ENCODE data around the gene C1RL.

C1RL gene

GRCh38 chr12:7129872-7130691, 21.1 kb upstream of the C1RL start, which contains the start of gene CLSTN3:
Gene CLSTN3, plus strand, starts transcription at chr12:7130371. Its CDS starts 278 bp downstream, at chr12:7130649.
- Histone ChIP-seq H3K79me2 (ENCODE audit: insufficient read depth, low read length) (no peaks in the 10 kb centered on the region), H3K36me3 (ENCODE audit: low read length) (no peaks in the 10 kb centered on the region), H3K4me3 (ENCODE audit: insufficient read depth, low read length, poor library complexity, severe bottlenecking) (peak within 1 kb of the TSS; percentile 61), H3K9ac (ENCODE audit: low read length) (peak within 1 kb of the TSS; percentile 61), H4K20me1 (ENCODE audit: low read depth, low read length) (no peaks in the 10 kb centered on the region), H3K27me3 (ENCODE audit: low read length) (no peaks in the 10 kb centered on the region), H3K4me2 (ENCODE audit: low read depth, low read length, poor library complexity, severe bottlenecking) (peak within 1 kb of the TSS; percentile 79), H3K9me3 (ENCODE audit: insufficient read depth, low read length) (no peaks in the 10 kb centered on the region), H3K9me2 (replicated peaks; ENCODE audit: insufficient read depth, low read length) (no peaks in the 10 kb centered on the region), H3F3A (ENCODE audit: insufficient read depth) (no peaks in the 10 kb centered on the region), H2AFZ (ENCODE audit: low read depth, low read length, severe bottlenecking) (peak within 1 kb of the TSS; percentile 92), H3K27ac (ENCODE audit: low read depth, low read length) (no peak within 1 kb of the TSS)
- TF ChIP-seq CTCF (IDR thresholded peaks at IDR 0.05; ENCODE audit: insufficient read depth, low read length, poor library complexity, severe bottlenecking) (no peak), EZH2phosphoT487 (conservative IDR thresholded peaks at IDR 0.05; ENCODE audit: low read length) (no peak)

- H3F3A ChIP-seq (ENCODE audit: insufficient read depth): no peaks in the 10 kb centered on the region
- H3K27me3 ChIP-seq (ENCODE audit: low read length): no peaks in the 10 kb centered on the region
- no peaks in the 10 kb centered on the region for H3K79me2 ChIP-seq (ENCODE audit: insufficient read depth, low read length)
- no peaks in the 10 kb centered on the region for H4K20me1 ChIP-seq (ENCODE audit: low read depth, low read length)
- no peaks in the 10 kb centered on the region for H3K36me3 ChIP-seq (ENCODE audit: low read length)
- H3K4me3 ChIP-seq (ENCODE audit: insufficient read depth, low read length, poor library complexity, severe bottlenecking): peak overlapping the region; percentile 61
- H3K4me2 ChIP-seq (ENCODE audit: low read depth, low read length, poor library complexity, severe bottlenecking): peak overlapping the region; percentile 79
- no peaks in the 10 kb centered on the region for H3K9me2 ChIP-seq (replicated peaks; ENCODE audit: insufficient read depth, low read length)
- TF ChIP-seq EZH2phosphoT487 (conservative IDR thresholded peaks at IDR 0.05; ENCODE audit: low read length) (no peak), CTCF (IDR thresholded peaks at IDR 0.05; ENCODE audit: insufficient read depth, low read length, poor library complexity, severe bottlenecking) (no peak)
- H3K9ac ChIP-seq (ENCODE audit: low read length): peak overlapping the region; percentile 61
- no peak overlapping the region for H3K27ac ChIP-seq (ENCODE audit: low read depth, low read length)
- H2AFZ ChIP-seq (ENCODE audit: low read depth, low read length, severe bottlenecking): peak overlapping the region; percentile 92
- H3K9me3 ChIP-seq (ENCODE audit: insufficient read depth, low read length): no peaks in the 10 kb centered on the region
Measured at GRCh38 chr12:7129287-7129871, 20.4 kb upstream of the C1RL start.

- Histone ChIP-seq H3K27me3 (ENCODE audit: low read length) (no peaks in the 10 kb centered on the region), H2AFZ (ENCODE audit: low read depth, low read length, severe bottlenecking) (peak within 1 kb of the TSS; percentile 92), H3K9me2 (replicated peaks; ENCODE audit: insufficient read depth, low read length) (no peaks in the 10 kb centered on the region), H3K27ac (ENCODE audit: low read depth, low read length) (no peak within 1 kb of the TSS), H3K9ac (ENCODE audit: low read length) (peak within 1 kb of the TSS; percentile 61), H4K20me1 (ENCODE audit: low read depth, low read length) (no peaks in the 10 kb centered on the region), H3K4me2 (ENCODE audit: low read depth, low read length, poor library complexity, severe bottlenecking) (peak within 1 kb of the TSS; percentile 79), H3K4me3 (ENCODE audit: insufficient read depth, low read length, poor library complexity, severe bottlenecking) (peak within 1 kb of the TSS; percentile 61), H3K36me3 (ENCODE audit: low read length) (no peaks in the 10 kb centered on the region), H3K79me2 (ENCODE audit: insufficient read depth, low read length) (no peaks in the 10 kb centered on the region), H3F3A (ENCODE audit: insufficient read depth) (no peaks in the 10 kb centered on the region), H3K9me3 (ENCODE audit: insufficient read depth, low read length) (no peaks in the 10 kb centered on the region)
- TF ChIP-seq EZH2phosphoT487 (conservative IDR thresholded peaks at IDR 0.05; ENCODE audit: low read length) (no peak), CTCF (IDR thresholded peaks at IDR 0.05; ENCODE audit: insufficient read depth, low read length, poor library complexity, severe bottlenecking) (no peak)
Measured at GRCh38 chr12:7128681-7129286, 19.8 kb upstream of the C1RL start, which contains the start of gene RBP5. Gene RBP5, minus strand, starts transcription at chr12:7128889. Its CDS starts 114 bp downstream, at chr12:7128775.
